MM.1S (cell line): ENCODE measurements around the gene CCDC148.

Source experiments
- EZH2 ChIP-seq: fragments of 300-600 bp; sonication (generic); optimal IDR thresholded peaks from 2 replicates; pipeline ENCODE3; 2017; ENCODE audit warnings: low read depth, mild to moderate bottlenecking, antibody characterized with exemption, low read length, mixed read lengths
- EZH2phosphoT487 ChIP-seq: fragments of 300-600 bp; sonication (generic); IDR thresholded peaks from 2 replicates; pipeline ENCODE4 v1.6.1; 2018; ENCODE audit warnings: antibody characterized with exemption, low read length
- TF ChIP-seq, protein P1 (sequence below): fragments of 300-600 bp; sonication (generic); IDR thresholded peaks from 2 replicates; pipeline ENCODE4 v1.5.1; 2016; ENCODE audit warnings: antibody characterized with exemption, low read length, mixed read lengths

DNA sequence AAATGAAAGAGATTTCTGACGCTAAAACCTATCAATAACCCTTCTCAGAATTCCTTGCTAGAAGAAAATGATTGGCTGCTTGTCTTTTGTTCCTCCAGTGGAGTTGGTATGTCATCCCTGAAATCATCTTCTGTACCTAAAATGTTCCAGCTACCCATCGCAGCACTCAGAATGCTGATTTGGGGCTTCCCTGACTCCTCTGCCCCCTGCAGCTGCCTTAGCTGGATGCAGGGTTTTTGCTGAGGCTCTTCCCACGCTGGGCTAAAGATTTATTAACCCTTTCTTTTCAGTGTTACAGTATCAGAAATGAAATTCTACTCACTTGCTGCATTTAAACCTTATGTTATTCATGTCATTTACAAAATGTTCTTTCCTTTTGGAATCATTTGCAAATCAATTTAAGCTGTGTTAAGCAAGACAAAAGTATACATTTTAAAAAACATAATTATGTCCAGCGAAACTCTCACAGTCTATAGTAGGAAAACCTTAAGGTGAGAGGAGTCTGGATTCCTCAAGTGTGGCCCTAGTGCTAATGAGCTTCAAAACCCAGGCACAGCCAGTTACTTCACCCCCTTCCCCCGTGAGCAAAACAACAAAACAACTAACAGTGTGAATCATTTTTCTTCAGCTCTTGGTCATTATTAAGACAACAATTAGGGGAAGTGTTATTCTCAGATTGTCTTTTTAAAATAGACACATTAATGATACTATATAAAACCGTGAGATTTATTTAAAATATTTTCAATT lies 33.0 kb upstream of the CCDC148 start:
- TF ChIP-seq, protein P1, sequence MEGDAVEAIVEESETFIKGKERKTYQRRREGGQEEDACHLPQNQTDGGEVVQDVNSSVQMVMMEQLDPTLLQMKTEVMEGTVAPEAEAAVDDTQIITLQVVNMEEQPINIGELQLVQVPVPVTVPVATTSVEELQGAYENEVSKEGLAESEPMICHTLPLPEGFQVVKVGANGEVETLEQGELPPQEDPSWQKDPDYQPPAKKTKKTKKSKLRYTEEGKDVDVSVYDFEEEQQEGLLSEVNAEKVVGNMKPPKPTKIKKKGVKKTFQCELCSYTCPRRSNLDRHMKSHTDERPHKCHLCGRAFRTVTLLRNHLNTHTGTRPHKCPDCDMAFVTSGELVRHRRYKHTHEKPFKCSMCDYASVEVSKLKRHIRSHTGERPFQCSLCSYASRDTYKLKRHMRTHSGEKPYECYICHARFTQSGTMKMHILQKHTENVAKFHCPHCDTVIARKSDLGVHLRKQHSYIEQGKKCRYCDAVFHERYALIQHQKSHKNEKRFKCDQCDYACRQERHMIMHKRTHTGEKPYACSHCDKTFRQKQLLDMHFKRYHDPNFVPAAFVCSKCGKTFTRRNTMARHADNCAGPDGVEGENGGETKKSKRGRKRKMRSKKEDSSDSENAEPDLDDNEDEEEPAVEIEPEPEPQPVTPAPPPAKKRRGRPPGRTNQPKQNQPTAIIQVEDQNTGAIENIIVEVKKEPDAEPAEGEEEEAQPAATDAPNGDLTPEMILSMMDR: no peak
- TF ChIP-seq EZH2 (no peak), EZH2phosphoT487 (no peak)
